ENCODE measurements around the gene CD27. TPM values are rescaled to one million over a fixed set of nuclear protein-coding genes. Genes with fewer than 3 reads are reported as not detected.
"Not testable (repeated sequence)": the region's sequence is repeated elsewhere in the genome, so short reads cannot be mapped to it uniquely, and the experiment has no call there.

The CD27 gene
- not detected in 2 replicates for total RNA-seq (2014; rRNA removed; shearing (Covaris generic))

GRCh38 chr12:6444704-6445688 is at the start of gene CD27:
TSS of gene CD27 (plus strand) at chr12:6444955. CDS start at chr12:6445096, 141 bp downstream.
- DNase-seq (ENCODE audit: low read depth) = no peak

- DNase-seq (ENCODE audit: low read depth) = peak; percentile 44
These were observed 48.7 kb upstream of the CD27 start for GRCh38 chr12:6396031-6396430.

- DNase-seq (ENCODE audit: low read depth) = no peak
These were observed 44.7 kb upstream of the CD27 start for GRCh38 chr12:6399884-6400644.

GRCh38 chr12:6404390-6404789 is 40.4 kb upstream of the CD27 start:
- DNase-seq (ENCODE audit: low read depth) = no peak

- DNase-seq (ENCODE audit: low read depth) = no peak
These were observed 38.8 kb upstream of the CD27 start for GRCh38 chr12:6405963-6406362.

GRCh38 chr12:6407236-6407954 is 37.4 kb upstream of the CD27 start:
- no peak for DNase-seq (ENCODE audit: low read depth)

GRCh38 chr12:6416596-6416995 is 28.2 kb upstream of the CD27 start:
- no peak for DNase-seq (ENCODE audit: low read depth)

- DNase-seq (ENCODE audit: low read depth) = no peak
These were observed 26.0 kb upstream of the CD27 start for GRCh38 chr12:6418796-6419195.

- DNase-seq (ENCODE audit: low read depth) = no peak
These were observed 24.4 kb upstream of the CD27 start for GRCh38 chr12:6420364-6420763.

- peak; percentile 84 for DNase-seq (ENCODE audit: low read depth)
These were observed 21.3 kb upstream of the CD27 start for GRCh38 chr12:6423267-6424007.

- no peak for DNase-seq (ENCODE audit: low read depth)
These were observed 20.8 kb upstream of the CD27 start for GRCh38 chr12:6424008-6424347.

- no peak for DNase-seq (ENCODE audit: low read depth)
These were observed 19.9 kb upstream of the CD27 start for GRCh38 chr12:6424866-6425265.

GRCh38 chr12:6425590-6426531 is 18.9 kb upstream of the CD27 start:
- DNase-seq (ENCODE audit: low read depth) = no peak

GRCh38 chr12:6426882-6427671 is 17.7 kb upstream of the CD27 start:
- DNase-seq (ENCODE audit: low read depth) = no peak

GRCh38 chr12:6427796-6428195 is 17.0 kb upstream of the CD27 start:
- DNase-seq (ENCODE audit: low read depth) = not testable (repeated sequence)

- DNase-seq (ENCODE audit: low read depth) = no peak
These were observed 16.4 kb upstream of the CD27 start for GRCh38 chr12:6428326-6428725.

- DNase-seq (ENCODE audit: low read depth) = peak; percentile 96
These were observed 14.4 kb upstream of the CD27 start for GRCh38 chr12:6430124-6430989.

GRCh38 chr12:6432991-6433390 is 11.8 kb upstream of the CD27 start:
- DNase-seq (ENCODE audit: low read depth) = no peak

Measured in RPMI7951 (cell line).